ENCODE results near the gene IFNE. TPM values are rescaled to one million over a fixed set of nuclear protein-coding genes. Genes with fewer than 3 reads are reported as not detected.

The IFNE gene, protein sequence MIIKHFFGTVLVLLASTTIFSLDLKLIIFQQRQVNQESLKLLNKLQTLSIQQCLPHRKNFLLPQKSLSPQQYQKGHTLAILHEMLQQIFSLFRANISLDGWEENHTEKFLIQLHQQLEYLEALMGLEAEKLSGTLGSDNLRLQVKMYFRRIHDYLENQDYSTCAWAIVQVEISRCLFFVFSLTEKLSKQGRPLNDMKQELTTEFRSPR
- 0.17 TPM in 1 of 2 replicates, not detected in the other for total RNA-seq

DNA sequence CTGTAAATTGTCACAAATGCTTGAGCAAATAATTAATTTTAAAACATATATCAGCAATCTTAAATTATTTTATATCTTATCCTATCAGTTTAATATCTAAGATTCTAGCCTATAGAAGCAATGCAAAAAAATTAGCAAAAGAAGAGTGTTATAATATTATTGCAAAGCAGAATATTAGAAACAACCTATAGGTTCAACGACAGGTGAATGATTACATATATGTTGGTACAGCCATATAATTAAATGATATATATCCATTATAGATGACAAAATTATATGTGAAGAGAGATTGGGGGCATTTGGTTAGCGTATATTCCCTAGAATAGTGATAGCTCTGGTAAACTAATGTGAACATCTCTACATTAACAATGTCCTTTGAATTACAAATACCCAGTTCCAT lies at the start of gene IFNE:
Gene IFNE (minus strand): TSS at position 101 of the 400 bp plus-strand sequence. CDS start 619 bp downstream, outside the sequence.

GRCh38 chr9:21440139-21440538 lies 42.0 kb downstream of the IFNE start, which contains the start of gene IFNA1:
TSS of gene IFNA1 (plus strand) at chr9:21440439. CDS start at chr9:21440508, 69 bp downstream.

Other genes starting within 250 kb of the IFNE start
- gene IFNA14, start 242.3 kb downstream of the IFNE start, total RNA-seq: not detected in 2 replicates
- gene IFNA5, start 177.0 kb downstream of the IFNE start, total RNA-seq: not detected in 2 replicates
- 23.2 and 23.7 TPM in 2 replicates for gene KLHL9, start 146.9 kb downstream of the IFNE start, total RNA-seq
- not detected in 2 replicates for gene IFNA6, start 131.4 kb downstream of the IFNE start, total RNA-seq
- not detected in 2 replicates for gene IFNA13, start 114.3 kb downstream of the IFNE start, total RNA-seq
- not detected in 2 replicates for gene IFNA2, start 96.9 kb downstream of the IFNE start, total RNA-seq
- gene IFNA8, start 73.2 kb downstream of the IFNE start, total RNA-seq: not detected in 2 replicates
- gene IFNA1, start 41.9 kb downstream of the IFNE start, total RNA-seq: not detected in 2 replicates

All from bronchus fibroblast of lung (primary cell).